ENCODE data around the gene ACVRL1. TPM values are rescaled to one million over a fixed set of nuclear protein-coding genes. Genes with fewer than 3 reads are reported as not detected.

ACVRL1 gene
- polyA plus RNA-seq, 1 experiment: 13.1 TPM

DNA sequence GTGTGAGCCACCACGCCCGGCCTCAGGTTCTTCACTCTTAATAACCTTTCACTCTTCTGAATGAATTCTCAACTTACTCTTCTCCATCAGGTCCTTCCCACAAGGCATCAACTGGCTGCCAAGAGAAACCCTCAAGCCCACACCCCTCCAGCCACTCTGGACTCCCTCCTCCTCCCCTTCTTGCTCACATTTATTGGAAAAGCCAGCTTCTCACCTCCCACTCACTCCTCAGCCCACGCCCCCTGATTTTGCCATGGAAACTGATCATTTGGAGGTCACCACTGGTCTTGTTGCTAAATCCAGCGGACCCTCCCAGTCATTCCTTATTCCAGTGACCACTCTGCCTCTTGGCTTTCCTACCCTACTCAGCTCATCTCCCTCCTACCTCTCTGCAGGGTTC, 26.8 kb downstream of the ACVRL1 start:
- TF ChIP-seq, protein P1, sequence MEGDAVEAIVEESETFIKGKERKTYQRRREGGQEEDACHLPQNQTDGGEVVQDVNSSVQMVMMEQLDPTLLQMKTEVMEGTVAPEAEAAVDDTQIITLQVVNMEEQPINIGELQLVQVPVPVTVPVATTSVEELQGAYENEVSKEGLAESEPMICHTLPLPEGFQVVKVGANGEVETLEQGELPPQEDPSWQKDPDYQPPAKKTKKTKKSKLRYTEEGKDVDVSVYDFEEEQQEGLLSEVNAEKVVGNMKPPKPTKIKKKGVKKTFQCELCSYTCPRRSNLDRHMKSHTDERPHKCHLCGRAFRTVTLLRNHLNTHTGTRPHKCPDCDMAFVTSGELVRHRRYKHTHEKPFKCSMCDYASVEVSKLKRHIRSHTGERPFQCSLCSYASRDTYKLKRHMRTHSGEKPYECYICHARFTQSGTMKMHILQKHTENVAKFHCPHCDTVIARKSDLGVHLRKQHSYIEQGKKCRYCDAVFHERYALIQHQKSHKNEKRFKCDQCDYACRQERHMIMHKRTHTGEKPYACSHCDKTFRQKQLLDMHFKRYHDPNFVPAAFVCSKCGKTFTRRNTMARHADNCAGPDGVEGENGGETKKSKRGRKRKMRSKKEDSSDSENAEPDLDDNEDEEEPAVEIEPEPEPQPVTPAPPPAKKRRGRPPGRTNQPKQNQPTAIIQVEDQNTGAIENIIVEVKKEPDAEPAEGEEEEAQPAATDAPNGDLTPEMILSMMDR (IDR thresholded peaks at IDR 0.05; ENCODE audit: insufficient read depth, low read depth, low read length): no peak
- peaks cover 9% of the 10 kb centered on the region for H3K27me3 ChIP-seq (ENCODE audit: control insufficient read depth, insufficient read depth, low read length)
- no peak for DNase-seq (ENCODE audit: low read depth)
- POLR2A ChIA-PET: no interaction called here
- H3K4me3 ChIP-seq (ENCODE audit: low read depth, low read length): no peak overlapping the region
- CTCF ChIA-PET: interaction anchor here (1.3 to 3.5 kb wide), 2 partner anchors 10 to 39 kb away, joined by 3 to 42 read pairs; no protein-coding TSS in a partner anchor
- H3K36me3 ChIP-seq (ENCODE audit: control insufficient read depth, insufficient read depth, low read length): no peaks in the 10 kb centered on the region

DNA sequence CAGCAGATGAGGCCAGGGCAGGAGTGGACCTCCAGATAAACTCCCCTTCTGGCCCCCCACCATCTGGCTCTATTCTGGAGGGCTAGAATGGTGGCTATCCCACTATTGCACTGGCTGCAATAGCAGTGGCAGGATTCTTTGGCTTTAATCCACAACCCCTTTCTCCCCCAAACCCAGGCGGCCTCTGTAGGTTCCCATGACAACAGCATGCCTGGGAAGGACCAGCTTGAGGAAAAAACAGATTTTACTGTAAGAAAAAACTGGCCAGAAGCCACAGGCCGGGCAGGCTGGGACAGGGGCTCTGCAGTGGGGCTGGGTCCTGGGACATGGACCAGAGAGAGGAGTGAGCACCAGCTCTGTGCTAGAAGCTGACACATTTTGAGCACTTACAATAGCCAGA, 30.6 kb downstream of the ACVRL1 start:
- no peak overlapping the region for H3K4me3 ChIP-seq (ENCODE audit: low read depth, low read length)
- ChIA-PET POLR2A (no interaction called here), CTCF (interaction anchor here (0.8 to 2.2 kb wide), 3 partner anchors 10 to 83 kb away, joined by 3 to 6 read pairs (median 3); no protein-coding TSS in a partner anchor)
- H3K27me3 ChIP-seq (ENCODE audit: control insufficient read depth, insufficient read depth, low read length): peaks cover 9% of the 10 kb centered on the region
- H3K36me3 ChIP-seq (ENCODE audit: control insufficient read depth, insufficient read depth, low read length): no peaks in the 10 kb centered on the region
- DNase-seq (ENCODE audit: low read depth): no peak
- TF ChIP-seq, protein P1 (IDR thresholded peaks at IDR 0.05; ENCODE audit: insufficient read depth, low read depth, low read length): no peak

DNA sequence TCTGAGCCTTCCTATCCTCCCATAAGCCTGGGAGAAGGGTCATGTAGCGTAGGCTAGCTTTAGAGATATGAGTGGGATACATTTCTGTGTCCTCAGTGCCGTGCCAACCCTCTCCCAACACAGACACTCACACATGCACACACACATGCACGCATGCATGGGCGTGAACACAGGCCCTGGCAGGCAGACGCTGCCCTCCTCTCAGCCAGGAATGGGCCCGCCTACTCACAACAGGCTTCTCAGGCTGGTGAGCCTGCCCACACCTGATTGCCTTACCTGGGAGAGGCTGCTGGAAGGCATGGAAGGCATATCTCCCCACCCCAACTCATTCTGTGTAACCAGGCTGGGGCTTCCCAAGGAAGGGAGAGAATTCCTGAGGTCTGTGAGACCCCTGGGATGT, 31.4 kb downstream of the ACVRL1 start:
- TF ChIP-seq, protein P1 (IDR thresholded peaks at IDR 0.05; ENCODE audit: insufficient read depth, low read depth, low read length): no peak
- Histone ChIP-seq H3K4me3 (ENCODE audit: low read depth, low read length) (no peak overlapping the region), H3K36me3 (ENCODE audit: control insufficient read depth, insufficient read depth, low read length) (no peaks in the 10 kb centered on the region), H3K27me3 (ENCODE audit: control insufficient read depth, insufficient read depth, low read length) (peaks cover 9% of the 10 kb centered on the region)
- CTCF ChIA-PET: interaction anchor here (0.8 to 2.2 kb wide), 3 partner anchors 11 to 82 kb away, joined by 3 to 6 read pairs (median 3); no protein-coding TSS in a partner anchor
- DNase-seq (ENCODE audit: low read depth): no peak
- POLR2A ChIA-PET: no interaction called here

DNA sequence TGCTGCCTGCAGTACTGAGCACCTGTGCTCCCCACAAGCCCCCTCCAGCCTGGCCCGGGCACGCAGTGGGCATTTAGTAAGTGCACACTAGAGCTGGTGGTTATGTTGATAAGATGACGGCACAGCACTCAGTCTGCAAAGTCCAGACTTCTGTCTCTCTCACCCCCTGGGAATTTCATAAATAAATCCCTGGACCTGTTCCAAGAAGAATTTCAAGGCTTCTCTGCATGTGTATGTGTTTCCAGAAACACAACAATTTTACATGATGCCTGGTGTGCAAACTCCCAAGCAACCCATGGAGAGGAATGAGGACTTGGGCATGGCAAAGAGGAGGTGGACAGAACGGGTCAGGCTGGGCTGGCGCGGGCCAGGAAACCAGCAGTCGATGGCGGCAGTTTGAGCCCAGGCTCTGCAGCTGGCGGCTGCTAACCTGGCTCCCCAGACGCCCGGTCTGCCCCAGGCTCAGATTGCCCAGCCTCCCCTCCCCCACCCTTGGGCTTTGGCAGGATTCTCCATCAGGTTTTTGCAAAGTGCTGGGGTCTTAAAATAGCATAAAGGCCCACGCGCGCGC, 33.8 kb downstream of the ACVRL1 start:
- Histone ChIP-seq H3K4me3 (ENCODE audit: low read depth, low read length) (no peak overlapping the region), H3K27me3 (ENCODE audit: control insufficient read depth, insufficient read depth, low read length) (peaks cover 5% of the 10 kb centered on the region), H3K36me3 (ENCODE audit: control insufficient read depth, insufficient read depth, low read length) (no peaks in the 10 kb centered on the region)
- POLR2A ChIA-PET: no interaction called here
- CTCF ChIA-PET: interaction anchor here (2.1 to 3.1 kb wide), 3 partner anchors 18 to 84 kb away, joined by 6 to 12 read pairs (median 9); no protein-coding TSS in a partner anchor
- DNase-seq (ENCODE audit: low read depth): no peak
- TF ChIP-seq, protein P1 (IDR thresholded peaks at IDR 0.05; ENCODE audit: insufficient read depth, low read depth, low read length): no peak

DNA sequence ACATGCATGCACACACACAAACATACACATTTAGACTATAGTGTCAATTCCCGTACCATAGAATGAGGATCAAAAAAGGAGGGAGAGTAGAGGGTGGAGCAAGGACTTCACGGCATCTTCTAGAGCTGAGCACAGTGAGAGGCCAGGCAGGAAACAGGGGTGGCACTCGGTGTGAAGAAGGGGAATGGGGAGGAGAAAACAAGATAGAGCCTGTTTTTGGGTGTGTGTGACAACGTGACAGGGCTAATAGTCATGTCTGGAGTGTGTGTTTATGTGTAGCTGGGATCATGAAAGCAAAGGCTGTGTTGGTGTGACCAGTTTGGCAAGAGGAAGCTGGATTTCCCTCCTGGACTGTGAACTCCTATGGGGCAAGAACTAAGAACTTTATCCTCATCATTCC, 34.3 kb downstream of the ACVRL1 start:
- ChIA-PET CTCF (interaction anchor here (1.0 to 3.1 kb wide), 5 partner anchors 15 to 84 kb away, joined by 3 to 12 read pairs (median 6); no protein-coding TSS in a partner anchor), POLR2A (no interaction called here)
- Histone ChIP-seq H3K27me3 (ENCODE audit: control insufficient read depth, insufficient read depth, low read length) (peaks cover 5% of the 10 kb centered on the region), H3K36me3 (ENCODE audit: control insufficient read depth, insufficient read depth, low read length) (no peaks in the 10 kb centered on the region), H3K4me3 (ENCODE audit: low read depth, low read length) (no peak overlapping the region)
- TF ChIP-seq, protein P1 (IDR thresholded peaks at IDR 0.05; ENCODE audit: insufficient read depth, low read depth, low read length): no peak
- DNase-seq (ENCODE audit: low read depth): no peak

Data from BJ (cell line).